NCI-H446 (cell line): ENCODE measurements around the gene CASQ2.

Experiments
- DNase-seq, 2 experiments: peaks; one replicate each; lab custom pipeline; 2025; lab: John Stamatoyannopoulos, UW

Gene CASQ2

DNA sequence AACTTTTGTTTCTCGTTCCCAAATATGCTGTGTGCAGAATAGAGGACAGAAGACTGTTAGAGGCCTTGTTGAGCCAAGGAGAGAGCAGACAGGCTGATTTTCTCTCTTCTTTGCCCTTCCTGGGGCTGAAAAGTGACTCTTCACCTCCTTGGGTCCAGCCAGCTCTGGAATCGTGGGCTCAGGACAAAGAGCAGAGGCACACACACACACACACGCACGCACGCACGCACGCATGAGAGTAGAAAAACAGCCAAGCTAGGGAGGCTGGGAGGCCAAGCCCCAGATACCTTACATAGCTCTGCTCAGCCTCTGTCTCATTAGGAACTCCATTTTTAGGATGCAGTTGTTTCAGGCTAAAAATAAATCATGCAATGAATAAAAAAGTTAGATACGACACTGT is at the start of gene CASQ2:
CASQ2 (minus strand) TSS at position 166 of the 400 bp plus-strand sequence. CDS start 173 bp downstream, outside the sequence.
- no peak for DNase-seq

DNA sequence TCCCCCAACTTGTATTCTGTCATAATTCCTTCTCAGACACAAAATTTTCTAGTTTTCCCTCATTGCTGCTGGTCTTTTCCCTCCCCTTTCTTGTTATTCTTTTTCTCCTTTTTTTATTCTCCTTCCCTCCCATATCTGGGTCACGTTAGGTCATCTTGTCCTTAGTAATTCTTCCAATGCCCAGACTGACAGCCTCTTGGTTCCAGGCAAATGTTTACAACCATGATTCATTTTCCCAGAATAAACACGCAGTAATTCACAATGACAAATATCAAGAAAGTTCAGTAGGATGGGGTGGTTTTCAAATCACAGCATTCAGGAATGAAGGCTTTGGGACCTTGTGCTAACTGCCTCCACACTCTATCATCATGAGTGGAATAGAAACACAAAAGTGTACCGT is 47.2 kb upstream of the CASQ2 start:
- DNase-seq = no peak

DNA sequence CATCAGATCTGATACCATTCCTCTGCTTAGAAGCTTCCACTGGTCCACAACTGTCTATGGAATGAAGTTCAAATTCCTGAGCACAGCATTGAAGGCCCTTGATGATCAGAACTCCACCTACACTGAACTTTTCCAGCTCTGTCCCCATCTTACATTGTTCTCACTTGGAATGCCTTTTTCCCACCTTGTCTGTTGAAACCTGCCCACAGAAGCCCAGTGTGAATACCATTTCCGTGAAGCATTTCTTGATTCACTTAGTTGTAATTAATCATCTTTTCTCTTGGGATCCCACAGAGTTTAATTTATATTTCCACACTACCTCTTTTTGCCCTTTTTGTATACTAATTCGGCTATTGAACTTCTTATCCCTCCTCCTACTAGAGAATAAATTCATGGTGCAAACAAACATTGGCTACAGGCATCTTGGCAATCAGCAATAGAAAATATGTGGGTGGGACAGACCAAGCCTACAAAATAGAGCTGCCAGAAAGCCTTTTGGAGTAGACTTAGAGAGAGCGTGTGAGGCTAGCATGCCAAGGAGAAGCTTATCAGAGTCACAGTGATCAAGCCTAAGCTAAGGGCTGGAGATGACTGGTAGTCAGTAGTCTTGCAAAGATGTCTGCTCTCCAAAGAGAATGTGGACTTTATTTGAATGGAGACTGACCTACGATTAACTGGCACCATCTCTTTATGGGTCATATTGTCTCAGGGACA is 46.3 kb upstream of the CASQ2 start:
- DNase-seq = no peak

DNA sequence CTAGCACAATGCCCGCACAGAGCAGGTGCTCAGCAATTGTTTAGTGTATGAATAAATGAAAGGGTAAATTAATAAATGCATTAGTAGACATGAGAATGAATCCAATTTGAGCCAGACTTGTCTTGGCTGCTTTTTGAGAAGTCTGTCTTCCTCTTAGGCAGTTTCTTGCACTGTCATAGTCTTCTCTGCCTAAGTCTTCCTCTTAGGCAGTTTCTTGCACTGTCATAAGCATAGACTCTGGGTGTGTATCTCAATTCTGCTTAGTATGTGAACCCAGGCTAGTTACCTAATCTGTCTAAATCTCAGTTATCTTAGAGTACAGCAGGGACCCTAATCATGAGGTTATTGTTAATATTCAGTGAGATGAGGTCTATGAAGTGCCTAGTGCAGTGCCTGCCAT is 45.2 kb upstream of the CASQ2 start:
- DNase-seq = no peak

DNA sequence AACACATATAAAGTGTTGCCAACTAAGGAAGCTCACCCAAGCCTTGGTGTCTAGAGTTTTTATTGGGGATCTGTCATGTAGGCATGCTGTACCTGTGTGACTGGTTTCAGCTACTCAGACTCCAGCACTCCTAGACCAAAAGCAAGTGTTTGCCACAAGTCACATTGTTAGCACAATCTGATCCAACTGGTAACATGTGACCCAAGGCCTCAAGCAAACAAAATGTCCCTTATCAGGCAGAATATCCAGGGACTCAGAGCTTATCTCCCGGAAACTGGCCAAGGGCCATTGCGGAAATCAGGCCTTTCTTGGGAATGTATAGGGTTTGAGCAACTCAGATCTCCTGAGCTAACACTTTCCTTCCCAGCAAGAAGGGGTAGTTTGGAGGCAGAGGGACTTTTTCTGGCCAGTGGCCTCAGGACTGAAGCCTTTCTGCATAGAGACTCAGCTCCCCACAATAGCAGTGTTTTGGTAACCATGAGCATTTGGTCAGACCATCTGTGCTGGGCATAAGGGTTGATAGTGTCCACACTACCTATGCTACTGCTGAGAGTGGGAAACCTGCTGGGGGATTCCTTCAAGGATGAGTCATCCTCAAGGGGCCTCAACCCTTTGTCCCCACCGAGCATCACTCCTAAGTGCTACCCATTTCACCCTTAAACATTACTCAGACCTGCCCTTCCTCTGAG is 42.8 kb upstream of the CASQ2 start:
- DNase-seq = no peak

DNA sequence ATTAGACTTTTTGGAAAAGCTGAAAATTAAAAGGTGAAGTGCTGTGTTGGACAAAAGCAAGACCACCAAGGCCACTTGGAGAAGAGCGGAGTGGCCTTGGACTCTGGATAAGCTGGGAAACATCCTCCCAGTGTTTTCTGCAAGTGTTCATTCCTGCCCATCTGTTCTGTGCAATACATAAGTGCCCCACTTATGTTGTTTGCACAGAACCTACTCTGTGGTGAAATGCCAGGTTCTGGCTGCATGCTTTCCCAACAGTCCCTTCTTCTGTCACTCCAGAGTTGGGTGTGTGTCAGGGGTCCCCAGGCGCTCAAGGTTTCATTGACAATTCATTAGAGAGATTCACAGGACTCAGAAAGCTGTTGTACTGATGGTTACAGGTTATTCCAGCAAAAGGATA is 42.1 kb upstream of the CASQ2 start:
- DNase-seq = no peak

DNA sequence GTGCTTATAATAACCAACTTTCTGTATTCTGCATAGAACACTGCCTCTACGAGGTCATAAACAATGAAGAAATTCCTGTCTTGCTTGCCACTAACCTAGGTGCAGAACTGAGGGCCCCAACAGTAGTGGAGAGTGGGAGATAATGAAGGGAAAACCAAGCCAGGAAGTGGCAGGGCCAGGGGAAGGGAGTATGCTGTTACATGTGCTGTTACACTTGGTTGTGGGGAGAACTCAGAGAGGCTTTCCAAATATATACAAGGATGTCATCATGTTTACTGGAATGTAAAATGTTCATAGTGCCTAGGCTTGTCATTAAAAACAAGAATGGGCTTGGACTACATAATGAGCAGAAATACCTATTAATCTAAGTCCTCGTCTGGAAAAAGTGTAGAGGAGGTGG is 41.3 kb upstream of the CASQ2 start:
- no peak for DNase-seq

DNA sequence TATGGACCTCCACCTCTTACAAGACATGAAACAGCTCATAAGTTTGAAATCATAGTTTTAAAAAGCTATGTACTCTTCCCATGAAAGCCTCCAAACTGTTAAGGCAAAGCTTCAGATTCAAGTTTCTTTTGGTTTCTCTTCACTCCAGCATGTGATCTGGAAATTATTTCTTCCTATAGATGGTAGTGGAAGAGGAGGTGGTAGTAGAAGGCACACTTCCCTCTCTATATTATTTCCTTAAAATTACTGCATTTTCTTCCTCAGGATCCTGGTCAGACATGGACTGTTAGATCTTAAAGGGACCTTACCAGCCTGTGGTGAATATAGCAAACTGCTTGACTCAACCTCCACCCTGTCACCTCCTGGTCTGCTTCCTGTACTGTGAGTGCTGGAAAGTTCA is 40.6 kb upstream of the CASQ2 start:
- no peak for DNase-seq

DNA sequence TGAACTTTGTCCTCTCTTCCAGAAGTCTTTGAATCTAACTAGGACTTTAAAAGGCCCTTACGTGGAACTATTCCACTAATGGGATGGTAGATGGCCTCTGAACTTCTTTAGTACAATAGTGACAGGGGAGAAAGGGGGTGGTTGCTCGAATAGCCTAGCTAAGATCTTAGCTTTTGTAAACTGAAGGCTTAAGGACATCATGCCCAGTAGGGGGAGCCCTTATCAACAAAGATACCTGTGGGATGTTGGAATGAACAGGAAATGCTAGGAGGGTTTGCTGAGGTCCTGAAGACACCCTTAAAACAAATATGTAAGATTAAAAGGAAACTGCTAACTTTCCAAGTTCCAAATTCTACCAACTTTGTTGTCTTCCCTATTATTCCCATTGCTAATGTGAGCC is 39.2 kb upstream of the CASQ2 start:
- DNase-seq = peak; percentile 55 to 79

DNA sequence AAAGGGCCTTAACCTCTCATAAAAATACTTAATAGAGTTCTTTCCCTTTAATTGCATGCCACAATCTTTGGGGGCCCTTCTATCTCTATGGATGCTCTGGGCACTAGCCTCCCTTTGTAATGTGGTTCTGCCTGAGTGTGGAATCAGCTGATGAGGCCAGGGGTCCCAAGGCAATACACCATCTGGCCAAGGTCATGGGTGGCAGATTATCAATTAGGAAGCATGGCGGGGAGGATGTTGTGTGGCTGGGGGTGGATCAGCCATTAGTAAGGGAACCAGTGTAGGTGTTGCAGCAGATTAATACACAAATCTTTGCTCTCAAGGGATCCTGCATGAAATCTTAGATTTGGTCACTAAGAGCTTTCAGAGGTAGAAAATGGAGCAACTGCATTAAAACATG is 37.1 kb upstream of the CASQ2 start:
- DNase-seq = no peak

DNA sequence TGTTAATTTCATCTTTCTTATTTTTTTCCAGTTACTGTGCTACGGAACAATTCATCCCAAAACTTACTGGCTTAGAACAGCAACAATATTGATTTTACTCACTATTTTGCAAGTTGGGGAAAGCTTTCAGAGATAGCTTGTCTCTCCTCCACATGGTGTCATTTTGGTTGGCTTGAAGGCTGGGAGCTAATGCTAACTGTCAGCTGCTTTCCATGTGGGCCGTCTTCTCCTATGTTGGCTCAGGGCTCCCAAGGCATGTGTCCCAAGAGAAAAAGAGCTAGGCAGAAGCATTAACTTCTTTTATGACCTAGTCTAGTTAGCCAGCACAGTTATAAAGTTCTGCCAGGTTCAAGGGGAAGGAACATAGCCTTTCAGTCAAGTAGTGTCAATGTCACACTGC is 33.9 kb upstream of the CASQ2 start:
- DNase-seq = no peak

DNA sequence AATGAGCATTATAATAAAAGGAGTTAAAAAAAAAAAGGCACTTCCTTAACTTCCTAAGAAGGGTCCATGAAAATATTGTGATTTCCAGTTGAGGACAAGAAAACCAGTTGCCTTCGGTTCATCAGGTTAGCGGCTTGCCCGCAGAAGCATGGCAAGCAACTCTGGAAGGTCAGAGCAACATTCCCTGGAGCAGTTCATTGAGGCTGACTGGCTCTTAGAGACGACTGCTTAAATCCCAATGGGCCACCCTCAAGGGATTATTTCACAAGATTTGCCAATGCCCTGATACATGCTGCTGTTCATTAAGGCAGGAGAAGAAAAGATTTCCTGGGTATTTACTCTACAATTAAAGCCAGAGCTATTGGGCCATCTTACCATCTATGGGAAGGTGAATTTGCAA is 29.0 kb upstream of the CASQ2 start:
- no peak for DNase-seq

DNA sequence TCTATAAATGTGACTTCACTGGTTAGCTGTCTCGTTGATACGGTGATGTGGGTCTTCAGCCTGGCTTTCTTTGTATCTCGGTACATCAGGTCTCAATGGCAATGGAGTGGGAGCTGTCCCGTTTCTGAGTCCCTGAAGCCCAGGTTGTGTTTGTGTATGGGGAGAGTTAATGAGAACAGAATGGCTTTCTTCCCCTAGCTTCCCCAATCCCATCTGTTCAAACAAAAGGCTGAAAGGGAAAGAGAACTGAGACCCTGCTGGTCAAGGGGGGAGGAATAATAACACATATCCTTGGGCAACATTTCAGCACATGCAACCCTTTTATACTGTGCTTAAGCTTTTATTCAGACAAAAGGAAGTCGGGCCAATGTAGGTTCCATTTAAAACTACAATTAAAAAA is 28.4 kb upstream of the CASQ2 start:
- DNase-seq = no peak

DNA sequence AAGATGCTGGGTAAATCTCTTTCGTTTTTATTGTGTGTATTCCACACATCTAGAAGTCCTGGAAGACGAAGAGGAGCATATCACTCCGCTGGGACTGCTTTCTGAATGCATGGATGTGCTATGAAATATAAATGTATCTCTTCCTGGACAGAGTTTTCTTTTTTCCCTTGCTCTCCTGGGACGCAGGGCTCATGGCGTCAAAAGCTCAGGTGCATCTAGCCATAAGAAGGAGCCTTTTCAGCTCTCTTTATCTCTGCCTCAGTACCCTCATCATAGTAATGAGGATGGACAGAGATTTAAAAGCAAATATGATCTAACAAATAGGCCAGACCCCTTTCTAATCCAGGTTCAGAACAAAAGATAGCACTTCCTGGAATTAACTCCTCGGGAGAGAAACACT is 27.5 kb upstream of the CASQ2 start:
- no peak for DNase-seq

DNA sequence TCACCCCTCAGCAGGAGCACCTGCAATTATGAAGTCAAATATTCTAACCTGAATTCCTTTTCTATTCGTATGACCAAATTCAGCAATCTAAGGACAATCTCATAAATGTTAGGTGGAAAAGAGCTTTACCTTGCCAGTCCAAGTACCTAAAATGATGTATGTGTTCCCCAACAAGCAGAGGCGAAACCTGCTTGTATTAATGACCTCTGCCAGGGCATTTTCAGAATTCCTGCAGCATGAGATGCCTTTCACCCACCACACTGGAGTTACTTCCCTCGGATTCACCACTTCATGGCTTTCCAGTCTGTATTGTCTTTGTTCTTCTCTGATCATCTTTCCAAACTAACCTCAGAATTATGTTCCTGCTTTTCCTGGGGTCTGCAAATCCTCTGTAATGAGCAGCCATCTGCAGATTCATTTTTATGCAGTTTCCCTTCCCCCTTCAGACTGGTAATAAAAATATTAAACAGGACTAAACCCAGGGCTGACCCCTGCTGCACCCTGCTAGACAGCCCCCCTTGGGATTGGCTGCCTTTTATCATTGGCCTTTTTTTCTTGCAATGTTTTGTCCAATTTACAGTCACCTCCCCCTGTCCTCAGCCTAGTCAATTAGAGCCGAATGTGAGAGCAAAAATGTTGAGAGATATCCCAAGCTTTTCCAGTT is 26.6 kb upstream of the CASQ2 start:
- no peak for DNase-seq

DNA sequence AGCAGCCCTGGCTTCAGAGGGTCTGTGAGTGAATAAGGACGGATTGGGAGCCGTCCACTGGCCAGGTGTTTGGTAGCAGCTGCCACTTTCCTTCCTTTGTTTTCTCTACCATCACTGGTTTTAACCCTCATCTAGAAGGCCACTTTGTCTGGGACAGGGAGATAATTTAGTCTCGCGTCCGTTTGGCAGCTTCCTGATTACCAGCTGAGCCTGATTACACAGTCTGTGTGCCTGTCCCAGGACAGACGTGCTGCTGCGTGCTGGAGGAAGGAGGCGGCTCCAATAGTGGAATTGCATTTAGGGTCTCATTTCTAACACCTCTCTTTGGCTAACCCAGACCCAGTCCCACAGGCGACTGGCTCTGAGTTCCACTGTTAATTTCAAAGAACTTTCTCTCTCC is 24.6 kb upstream of the CASQ2 start:
- no peak for DNase-seq

DNA sequence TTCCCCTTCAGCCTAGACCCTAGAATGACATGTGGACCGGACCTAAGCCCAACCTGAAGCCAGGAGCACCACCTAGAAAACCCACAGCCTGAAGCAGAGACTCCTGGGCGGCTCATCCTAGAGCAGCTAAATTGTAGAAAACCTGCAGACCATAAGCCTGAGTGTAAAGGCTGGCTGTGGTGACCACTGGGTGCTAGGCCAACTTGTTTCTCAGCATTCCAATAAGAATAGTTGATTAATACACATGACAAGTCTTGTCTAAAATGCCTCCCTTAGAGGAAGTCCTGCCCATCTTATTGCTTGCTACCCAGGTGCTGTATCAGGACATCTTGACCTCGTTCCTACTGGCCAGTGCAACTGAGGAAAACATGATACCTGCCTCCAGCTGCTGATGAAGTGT is 23.3 kb upstream of the CASQ2 start:
- no peak for DNase-seq

DNA sequence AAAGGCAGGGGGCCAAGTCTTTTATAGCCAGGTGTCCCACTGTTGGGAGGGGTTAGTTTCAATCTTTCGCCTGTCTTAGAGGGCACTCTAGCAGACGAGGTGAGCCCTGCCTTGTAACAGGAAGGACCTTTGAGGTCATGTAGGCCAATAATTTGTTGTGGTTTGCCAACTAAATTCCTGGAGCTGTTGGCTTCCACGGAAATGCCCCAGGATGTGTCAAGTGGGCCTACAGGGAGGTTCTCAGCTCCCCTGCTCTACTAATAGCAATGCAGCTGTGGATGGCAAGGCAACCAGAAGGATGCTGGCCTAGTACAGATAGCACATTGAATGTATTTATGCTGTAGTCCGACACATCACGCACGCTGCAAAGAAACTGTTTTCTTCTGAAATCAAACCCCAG is 22.3 kb upstream of the CASQ2 start:
- no peak for DNase-seq

DNA sequence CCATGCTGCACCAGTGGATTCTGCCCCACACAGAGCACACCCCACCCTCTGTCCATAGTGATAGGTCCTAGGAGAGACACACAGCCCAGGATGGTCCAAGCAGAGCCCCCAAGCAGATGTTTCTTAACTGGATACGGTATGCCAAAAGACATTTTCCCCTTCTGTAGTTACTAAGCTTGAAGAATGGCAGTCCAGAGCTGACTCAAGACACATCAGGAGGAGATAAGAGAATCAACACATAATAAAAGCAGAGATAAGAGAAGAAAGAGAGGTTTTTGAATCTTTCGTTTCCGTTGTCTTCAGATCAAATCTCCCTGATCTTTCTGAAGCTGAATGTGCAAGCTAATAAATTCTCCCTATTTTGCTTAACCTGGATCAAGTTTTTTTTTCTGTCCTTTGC is 21.8 kb upstream of the CASQ2 start:
- DNase-seq = no peak

DNA sequence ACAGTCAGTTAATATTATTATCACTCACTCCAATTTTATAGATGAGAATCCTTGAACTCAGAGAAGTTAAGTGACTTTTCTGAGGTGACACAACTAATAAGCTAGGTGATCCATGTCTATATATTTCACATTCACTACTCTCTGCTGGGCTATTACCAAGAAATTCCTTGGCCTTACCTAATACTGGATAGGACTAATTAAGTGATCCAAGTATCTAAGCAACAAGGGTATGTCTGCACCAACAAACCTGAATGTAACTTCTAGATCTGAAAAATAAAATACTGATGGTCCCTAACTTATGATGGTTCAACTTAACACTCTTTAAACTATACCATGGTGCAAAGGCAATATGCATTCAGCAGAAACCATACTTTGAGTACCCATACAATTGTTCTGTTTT is 14.8 kb upstream of the CASQ2 start:
- DNase-seq = no peak

DNA sequence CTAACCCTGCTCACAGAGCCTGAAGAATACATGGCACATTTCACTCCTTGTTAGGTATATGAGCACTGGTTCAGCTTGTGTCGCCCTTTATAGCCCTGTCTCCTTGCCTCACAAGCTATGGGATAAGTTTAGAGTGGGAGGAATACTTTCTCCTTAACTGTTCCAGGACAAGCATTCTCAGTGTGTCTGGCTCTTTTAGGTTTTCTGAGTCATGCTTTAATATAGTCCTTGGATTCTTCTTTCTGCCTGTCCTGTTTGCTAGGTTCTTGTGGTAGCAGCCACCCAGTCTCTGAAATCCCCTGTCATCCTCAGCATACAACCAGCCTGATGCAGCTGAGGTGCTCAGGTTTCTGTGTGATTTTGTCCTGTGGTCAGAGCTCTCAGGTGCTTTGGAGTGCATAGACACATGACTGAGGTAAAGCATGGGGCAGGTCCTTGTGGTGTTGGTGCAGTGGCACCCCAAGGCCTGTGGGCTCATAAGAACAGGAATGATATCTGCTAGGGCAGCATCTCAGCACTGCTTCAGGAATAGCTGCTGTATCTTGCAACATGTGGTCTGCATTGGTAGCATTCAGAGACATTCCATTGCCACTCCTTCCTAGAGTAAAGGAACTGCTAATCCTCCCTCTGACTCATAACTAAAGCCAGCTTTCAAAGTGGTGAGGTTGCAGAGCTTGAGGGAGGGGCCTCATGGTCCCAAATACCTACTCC is 14.2 kb upstream of the CASQ2 start:
- no peak for DNase-seq

DNA sequence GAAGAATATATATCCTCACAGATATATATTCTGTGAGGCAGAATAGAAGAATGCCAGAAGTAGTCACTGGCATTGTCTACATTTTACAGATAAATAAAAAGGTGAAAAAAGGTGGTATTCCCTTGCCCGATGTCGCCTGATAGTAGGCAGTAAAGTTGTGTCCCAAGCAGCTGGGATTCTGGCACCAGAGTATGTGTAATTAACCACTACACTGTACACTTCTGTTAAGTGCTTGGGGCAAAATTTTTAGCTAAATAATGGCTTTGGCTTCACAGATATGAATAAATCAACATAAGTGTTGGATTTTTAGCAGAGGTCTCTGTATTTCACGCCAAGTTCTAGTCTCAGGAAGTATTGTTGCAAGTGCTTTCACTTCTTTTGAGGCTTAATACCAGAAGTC is 13.3 kb upstream of the CASQ2 start:
- DNase-seq = no peak

DNA sequence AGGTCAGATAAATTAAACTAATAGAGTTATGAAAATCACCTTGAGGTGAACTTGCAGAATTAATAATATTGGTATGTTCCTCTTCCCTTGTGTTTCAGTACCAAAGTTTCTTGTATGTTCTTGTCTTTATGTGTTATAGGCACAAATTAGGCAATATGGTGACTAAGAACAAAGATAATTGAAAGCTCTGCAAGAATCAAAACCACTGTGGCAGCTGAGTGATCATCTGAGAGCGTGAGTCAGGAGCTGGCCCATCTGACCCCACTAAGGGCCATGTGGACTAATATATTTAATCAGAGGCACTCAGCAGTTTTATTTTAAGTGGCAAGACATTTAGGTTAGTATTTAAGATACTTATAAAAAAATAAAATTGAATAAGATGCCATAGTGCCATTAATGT is 12.8 kb upstream of the CASQ2 start:
- no peak for DNase-seq
